Keratinocyte (primary cell): ENCODE measurements around the gene GRK5. TPM values are rescaled to one million over a fixed set of nuclear protein-coding genes. Genes with fewer than 3 reads are reported as not detected.

Experiments
- DNase-seq: peaks from one replicate; pipeline ENCODE4 v3.0.0-alpha.2; 2011; ENCODE audit warnings: low read depth, missing footprints, low spot score
- FAIRE-seq: peaks from 2 replicates; lab custom pipeline; 2011; peaks lifted over from hg19 to GRCh38; lab: Jason Lieb, UNC
- H2AFZ ChIP-seq: 2 replicates; pipeline ENCODE4 v1.6.0; 2012; ENCODE audit warnings: low read length, control low read depth, inconsistent platforms; ENCODE audit not compliant: control insufficient read depth
- H3K27ac ChIP-seq: 2 replicates; pipeline ENCODE4 v1.5.1; 2011; ENCODE audit warnings: low read length; ENCODE audit not compliant: control insufficient read depth, insufficient read depth
- H3K27me3 ChIP-seq: 3 replicates; pipeline ENCODE4 v1.6.0; 2011; ENCODE audit warnings: low read length; ENCODE audit not compliant: control insufficient read depth, insufficient read depth; ENCODE audit errors: extremely low read depth
- H3K36me3 ChIP-seq, 2 experiments: 2 replicates in 1 of 2; 3 replicates in 1 of 2; pipeline ENCODE4 v1.5.1; 2011; ENCODE audit warnings: low read length in 2 of 2, mild to moderate bottlenecking in 1 of 2; ENCODE audit not compliant: control insufficient read depth in 2 of 2, insufficient read depth in 2 of 2; ENCODE audit errors: extremely low read depth in 1 of 2
- H3K4me1 ChIP-seq: 3 replicates; pipeline ENCODE4 v1.5.1; 2011; ENCODE audit warnings: low read length; ENCODE audit not compliant: control insufficient read depth, insufficient read depth; ENCODE audit errors: extremely low read depth
- H3K4me2 ChIP-seq: 3 replicates; pipeline ENCODE4 v1.6.0; 2011; ENCODE audit warnings: low read depth, low read length; ENCODE audit not compliant: control insufficient read depth, insufficient read depth; ENCODE audit errors: extremely low read depth
- H3K4me3 ChIP-seq, 3 experiments: fragments of 200-600 bp in 1 of 3; sonication (generic) in 1 of 3; 2 replicates in 2 of 3; 3 replicates in 1 of 3; pipeline ENCODE4 v1.5.1; 2011 to 2016; ENCODE audit warnings: low read length in 3 of 3, mild to moderate bottlenecking in 3 of 3, control low read depth in 2 of 3, inconsistent platforms in 1 of 3, low read depth in 1 of 3, mixed read lengths in 1 of 3, mixed run types in 1 of 3, moderate library complexity in 1 of 3; ENCODE audit not compliant: control insufficient read depth in 2 of 3, insufficient read depth in 2 of 3; ENCODE audit errors: extremely low read depth in 1 of 3
- H3K79me2 ChIP-seq: 2 replicates; pipeline ENCODE4 v1.6.0; 2012; ENCODE audit warnings: low read length; ENCODE audit not compliant: control insufficient read depth, insufficient read depth
- H3K9ac ChIP-seq: 3 replicates; pipeline ENCODE4 v1.6.0; 2011; ENCODE audit warnings: low read length; ENCODE audit not compliant: control insufficient read depth, insufficient read depth; ENCODE audit errors: extremely low read depth
- H3K9me1 ChIP-seq: 3 replicates; pipeline ENCODE4 v1.6.0; 2011; ENCODE audit warnings: low read length; ENCODE audit not compliant: control insufficient read depth, insufficient read depth; ENCODE audit errors: extremely low read depth
- H3K9me3 ChIP-seq: 2 replicates; pipeline ENCODE4 v1.5.1; 2012; ENCODE audit warnings: low read depth, low read length; ENCODE audit not compliant: control insufficient read depth
- H4K20me1 ChIP-seq: 3 replicates; pipeline ENCODE4 v1.6.0; 2011; ENCODE audit warnings: low read length; ENCODE audit not compliant: control insufficient read depth, insufficient read depth; ENCODE audit errors: extremely low read depth
- CTCF ChIP-seq, 3 experiments: IDR thresholded peaks in 1 of 3; conservative IDR thresholded peaks in 1 of 3; optimal IDR thresholded peaks in 1 of 3; 2 replicates in 2 of 3; 3 replicates in 1 of 3; pipeline versions ENCODE3 to v1.5.1; 2011; ENCODE audit warnings: low read length in 3 of 3, mild to moderate bottlenecking in 3 of 3, moderate library complexity in 2 of 3, control low read depth in 1 of 3, inconsistent platforms in 1 of 3; ENCODE audit not compliant: insufficient read depth in 2 of 3; ENCODE audit errors: extremely low read depth in 1 of 3
- EZH2 ChIP-seq: IDR thresholded peaks from one replicate; pipeline ENCODE4 v1.6.1; 2012; ENCODE audit warnings: inconsistent platforms, mild to moderate bottlenecking, low read length, moderate library complexity
- dilution Hi-C: fragments of 300-500 bp; cut with MboI; formaldehyde crosslinking; loops from one replicate; pipeline ENCODE4 v1.7.0; 2020; ENCODE audit warnings: low sequenced_read_pairs; ENCODE audit not compliant: extremely low pct_ligation_motif_present
- polyA plus RNA-seq, 5 experiments: library from polyadenylated mRNA; depleted of rRNA in 3 of 5; stranded (reverse) in 3 of 5; stranded (forward) in 1 of 5; unstranded in 1 of 5; fragments of >200 nt; gene quantifications; 1 replicate in 1 of 5; 2 replicates in 3 of 5; 3 replicates in 1 of 5; pipeline versions ENCODE4 v1.2.1 to v1.2.3, GENCODE V29; 2011 to 2012; ENCODE audit warnings: missing spikeins in 2 of 5, low read depth in 1 of 5, low replicate concordance in 1 of 5

GRK5 gene
- polyA plus RNA-seq, 1 donor (not counting 4 experiments of a cell fraction or from before 2014, with no cell fraction given) = 7.6 TPM

- no peak for FAIRE-seq
- peaks cover 10% of the 10 kb centered on the region for H3K27me3 ChIP-seq
- DNase-seq = no peak
- no peaks in the 10 kb centered on the region for H3K79me2 ChIP-seq
- no peak overlapping the region for H3K4me3 ChIP-seq
- peaks cover 3% of the 10 kb centered on the region for H3K4me1 ChIP-seq
- TF ChIP-seq EZH2 (no peak), CTCF (optimal IDR thresholded peaks at IDR 0.05 in 1 of 3, IDR thresholded peaks at IDR 0.05 in 1 of 3, conservative IDR thresholded peaks at IDR 0.05 in 1 of 3; ENCODE audit: extremely low read depth in 1 of 3, insufficient read depth in 2 of 3, low read length in 3 of 3) (no peak)
- H2AFZ ChIP-seq = no peak overlapping the region
- H3K9me1 ChIP-seq = no peaks in the 10 kb centered on the region
- dilution Hi-C loops = no loop called here
- H3K9me3 ChIP-seq = no peaks in the 10 kb centered on the region
- H3K4me2 ChIP-seq = no peak overlapping the region
- no peaks in the 10 kb centered on the region for H4K20me1 ChIP-seq
- H3K9ac ChIP-seq = no peak overlapping the region
- no peak overlapping the region for H3K27ac ChIP-seq
- no peaks in the 10 kb centered on the region for H3K36me3 ChIP-seq
Observed at GRCh38 chr10:119483839-119484238, 276.5 kb downstream of the GRK5 start.

- Histone ChIP-seq H2AFZ (no peak overlapping the region), H4K20me1 (no peaks in the 10 kb centered on the region), H3K36me3 (no peaks in the 10 kb centered on the region), H3K4me3 (no peak overlapping the region), H3K27me3 (no peaks in the 10 kb centered on the region), H3K9me1 (no peaks in the 10 kb centered on the region), H3K9ac (no peak overlapping the region), H3K79me2 (no peaks in the 10 kb centered on the region), H3K4me2 (no peak overlapping the region), H3K9me3 (no peaks in the 10 kb centered on the region), H3K27ac (no peak overlapping the region), H3K4me1 (peaks cover 5% of the 10 kb centered on the region)
- TF ChIP-seq EZH2 (no peak), CTCF (optimal IDR thresholded peaks at IDR 0.05 in 1 of 3, IDR thresholded peaks at IDR 0.05 in 1 of 3, conservative IDR thresholded peaks at IDR 0.05 in 1 of 3; ENCODE audit: extremely low read depth in 1 of 3, insufficient read depth in 2 of 3, low read length in 3 of 3) (no peak)
- DNase-seq (no peak), FAIRE-seq (no peak)
- dilution Hi-C loops = no loop called here
Observed at GRCh38 chr10:119488675-119489074, 281.3 kb downstream of the GRK5 start.
